GM19240 (cell line): ENCODE results near the gene ZNF74.
"Not testable (repeated sequence)": the region's sequence is repeated elsewhere in the genome, so short reads cannot be mapped to it uniquely, and the experiment has no call there.

Experiments
- DNase-seq: peaks from one replicate; pipeline ENCODE4 v3.0.0; 2011; ENCODE audit warnings: low spot score; ENCODE audit not compliant: insufficient read length

Gene ZNF74

DNA sequence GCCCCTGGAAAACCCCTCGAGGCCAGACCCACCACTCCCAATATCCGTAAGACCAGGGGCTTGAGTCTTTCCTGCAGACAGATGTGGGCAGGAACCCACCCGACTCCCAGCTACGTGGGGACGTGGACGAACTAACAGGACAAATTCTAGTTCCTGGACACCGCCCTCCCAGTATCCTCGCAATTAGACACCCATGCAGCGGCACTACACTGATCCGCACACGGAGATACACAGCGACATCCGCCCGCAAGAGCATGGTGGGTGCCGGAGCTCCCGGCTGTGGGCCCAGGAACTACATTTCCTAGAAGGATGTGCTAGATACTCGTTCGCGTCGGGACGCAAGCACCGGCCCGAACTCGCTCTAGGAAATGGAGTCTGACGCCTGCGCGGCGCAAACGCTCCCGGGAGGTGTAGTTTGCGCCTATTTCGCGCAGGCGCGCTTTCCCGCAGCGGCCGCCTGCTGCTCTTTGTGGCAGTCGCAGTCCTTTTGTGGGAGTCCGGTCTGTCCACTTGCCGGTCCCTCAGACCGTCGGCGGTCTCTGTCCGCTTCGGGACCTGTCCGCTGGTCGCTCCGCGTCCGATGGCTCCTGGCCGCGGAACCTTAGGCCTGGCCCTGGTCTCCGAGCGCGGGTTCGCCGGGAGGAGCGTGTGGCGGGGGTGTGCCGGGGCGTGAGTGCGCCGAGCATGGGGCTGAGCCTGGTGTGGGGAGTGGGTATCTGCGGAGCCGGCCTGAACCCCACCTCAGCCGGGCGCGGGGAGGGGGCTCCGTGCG is at the start of gene ZNF74:
Gene ZNF74, plus strand, starts transcription at position 447 of the 772 bp plus-strand sequence. CDS start 478 bp downstream, outside the sequence.
- peak; percentile 52 for DNase-seq

DNA sequence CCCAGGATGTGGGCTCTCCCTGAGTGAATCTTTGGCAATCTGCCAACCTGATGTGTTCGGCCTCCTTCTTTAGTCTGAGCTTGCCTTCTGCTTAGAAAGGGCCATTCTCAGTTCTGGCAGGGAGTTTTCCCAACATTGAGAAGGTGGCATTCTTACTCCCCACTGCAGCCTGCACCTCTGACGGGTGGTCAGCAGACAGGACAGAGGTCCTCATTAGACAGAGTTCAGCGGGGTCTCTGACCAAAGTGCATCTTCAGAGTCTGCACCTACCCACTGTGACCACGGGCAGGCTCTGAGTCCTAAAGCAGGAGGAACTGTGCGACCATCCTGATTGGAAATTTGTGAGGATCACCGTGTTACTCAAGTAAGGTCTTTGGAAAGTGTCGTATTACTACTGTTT is 47.4 kb upstream of the ZNF74 start:
- DNase-seq = not testable (repeated sequence)

DNA sequence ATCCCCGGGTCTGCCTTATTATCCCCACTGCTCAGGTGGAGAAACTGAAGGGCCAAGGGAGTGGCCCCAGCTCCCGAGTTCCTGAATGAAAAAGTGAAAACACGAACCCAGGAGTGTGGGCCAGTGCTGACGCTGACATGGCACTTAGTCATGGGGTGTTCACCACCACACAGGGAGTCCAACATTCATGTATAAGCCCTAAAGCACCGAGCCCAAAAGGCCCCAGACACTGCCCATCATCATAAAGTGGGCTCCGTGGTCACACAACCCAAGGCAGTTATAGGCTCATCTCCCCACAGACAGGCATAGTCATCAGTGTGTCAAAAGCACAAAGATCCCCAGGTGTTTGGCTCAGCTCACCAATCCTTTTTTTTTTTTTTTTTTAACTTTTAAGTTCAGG is 41.4 kb upstream of the ZNF74 start:
- DNase-seq = not testable (repeated sequence)

DNA sequence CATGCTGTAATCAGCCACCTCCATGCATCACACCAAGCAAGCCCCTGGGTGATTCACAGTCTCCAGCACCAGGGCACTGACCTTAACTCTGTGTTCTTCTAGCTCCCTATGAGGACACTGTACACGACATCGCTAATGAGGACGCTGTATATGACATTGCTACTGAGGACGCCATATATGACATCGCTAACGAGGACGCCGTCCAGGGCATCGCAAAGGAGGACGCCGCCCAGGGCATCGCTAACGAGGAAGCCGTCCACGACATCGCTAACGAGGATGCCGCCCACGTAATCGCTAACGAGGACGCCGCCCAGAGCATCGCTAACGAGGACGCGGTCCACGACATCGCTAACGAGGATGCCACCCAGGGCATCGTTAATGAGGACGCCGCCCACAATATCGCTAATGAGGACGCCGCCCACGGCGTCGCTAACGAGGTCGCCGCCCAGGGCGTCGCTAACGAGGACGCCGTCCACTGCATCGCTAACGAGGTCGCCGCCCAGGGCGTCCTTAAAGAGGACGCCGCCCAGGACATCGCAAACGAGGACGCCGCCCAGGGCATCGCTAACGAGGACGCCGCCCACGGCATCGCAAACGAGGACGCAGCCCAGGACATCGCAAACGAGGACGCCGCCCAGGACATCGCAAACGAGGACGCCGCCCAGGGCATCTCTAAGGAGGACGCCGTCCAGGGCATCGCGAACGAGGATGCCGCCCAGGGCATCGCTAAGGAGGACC is 39.5 kb upstream of the ZNF74 start:
- no peak for DNase-seq

DNA sequence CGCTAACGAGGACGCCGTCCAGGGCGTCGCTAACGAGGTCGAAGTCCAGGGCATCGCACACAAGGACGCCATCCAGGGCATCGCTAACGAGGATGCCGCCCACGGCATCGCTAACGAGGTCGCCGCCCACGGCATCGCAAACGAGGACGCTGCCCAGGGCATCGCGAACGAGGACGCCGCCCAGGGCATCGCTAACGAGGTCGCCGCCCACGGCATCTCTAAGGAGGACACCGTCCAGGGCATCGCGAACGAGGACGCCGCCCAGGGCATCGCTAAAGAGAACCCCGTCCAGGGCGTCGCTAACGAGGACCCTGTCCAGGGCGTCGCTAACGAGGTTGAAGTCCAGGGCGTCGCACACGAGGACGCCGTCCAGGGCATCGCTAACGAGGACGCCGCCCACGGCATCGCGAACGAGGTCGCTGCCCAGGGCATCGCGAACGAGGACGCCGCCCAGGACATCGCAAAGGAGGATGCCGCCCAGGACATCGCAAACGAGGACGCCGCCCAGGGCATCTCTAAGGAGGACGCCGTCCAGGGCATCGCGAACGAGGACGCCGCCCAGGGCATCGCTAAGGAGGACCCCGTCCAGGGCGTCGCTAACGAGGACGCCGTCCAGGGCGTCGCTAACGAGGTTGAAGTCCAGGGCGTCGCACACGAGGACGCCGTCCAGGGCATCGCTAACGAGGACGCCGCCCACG is 37.9 kb upstream of the ZNF74 start:
- not testable (repeated sequence) for DNase-seq

DNA sequence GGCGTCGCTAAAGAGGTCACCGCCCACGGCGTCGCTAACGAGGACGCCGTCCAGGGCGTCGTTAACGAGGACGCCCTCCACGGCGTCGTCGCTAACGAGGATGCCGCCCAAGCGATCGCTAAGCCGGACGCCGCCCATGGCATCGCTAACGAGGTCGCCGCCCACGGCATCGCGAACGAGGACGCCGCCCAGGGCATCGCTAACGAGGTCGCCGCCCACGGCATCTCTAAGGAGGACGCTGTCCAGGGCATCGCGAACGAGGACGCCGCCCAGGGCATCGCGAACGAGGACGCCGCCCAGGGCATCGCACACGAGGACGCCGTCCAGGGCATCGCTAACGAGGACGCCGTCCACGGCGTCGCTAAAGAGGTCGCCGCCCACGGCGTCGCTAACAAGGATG is 37.0 kb upstream of the ZNF74 start:
- DNase-seq = not testable (repeated sequence)

DNA sequence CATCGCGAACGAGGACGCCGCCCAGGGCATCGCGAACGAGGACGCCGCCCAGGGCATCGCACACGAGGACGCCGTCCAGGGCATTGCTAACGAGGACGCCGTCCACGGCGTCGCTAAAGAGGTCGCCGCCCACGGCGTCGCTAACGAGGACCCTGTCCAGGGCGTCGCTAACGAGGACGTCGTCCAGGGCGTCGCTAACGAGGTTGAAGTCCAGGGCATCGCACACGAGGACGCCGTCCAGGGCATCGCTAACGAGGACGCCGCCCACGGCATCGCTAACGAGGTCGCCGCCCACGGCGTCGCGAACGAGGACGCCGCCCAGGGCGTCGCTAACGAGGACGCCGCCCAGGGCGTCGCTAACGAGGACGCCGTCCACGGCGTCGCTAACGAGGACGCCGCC is 36.0 kb upstream of the ZNF74 start:
- not testable (repeated sequence) for DNase-seq

DNA sequence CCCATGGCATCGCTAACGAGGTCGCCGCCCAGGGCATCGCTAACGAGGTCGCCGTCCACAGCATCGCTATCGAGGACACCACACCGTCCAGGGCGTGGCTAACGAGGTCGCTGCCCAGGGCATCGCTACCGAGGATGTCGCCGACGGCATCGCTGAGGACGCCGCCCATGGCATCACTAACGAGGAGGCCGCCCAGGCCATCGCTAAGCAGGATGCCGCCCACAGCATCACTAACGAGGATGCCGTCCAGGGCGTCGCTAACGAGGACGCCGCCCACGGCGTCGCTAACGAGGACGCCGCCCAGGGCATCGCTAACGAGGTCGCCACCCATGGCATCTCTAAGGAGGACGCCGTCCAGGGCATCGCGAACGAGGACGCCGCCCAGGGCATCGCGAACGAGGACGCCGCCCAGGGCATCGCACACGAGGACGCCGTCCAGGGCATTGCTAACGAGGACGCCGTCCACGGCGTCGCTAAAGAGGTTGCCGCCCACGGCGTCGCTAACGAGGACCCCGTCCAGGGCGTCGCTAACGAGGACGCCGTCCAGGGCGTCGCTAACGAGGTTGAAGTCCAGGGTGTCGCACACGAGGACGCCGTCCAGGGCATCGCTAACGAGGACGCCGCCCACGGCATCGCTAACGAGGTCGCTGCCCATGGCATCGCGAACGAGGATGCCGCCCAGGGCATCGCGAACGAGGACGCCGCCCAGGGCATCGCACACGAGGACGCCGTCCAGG is 35.3 kb upstream of the ZNF74 start:
- DNase-seq = not testable (repeated sequence)

DNA sequence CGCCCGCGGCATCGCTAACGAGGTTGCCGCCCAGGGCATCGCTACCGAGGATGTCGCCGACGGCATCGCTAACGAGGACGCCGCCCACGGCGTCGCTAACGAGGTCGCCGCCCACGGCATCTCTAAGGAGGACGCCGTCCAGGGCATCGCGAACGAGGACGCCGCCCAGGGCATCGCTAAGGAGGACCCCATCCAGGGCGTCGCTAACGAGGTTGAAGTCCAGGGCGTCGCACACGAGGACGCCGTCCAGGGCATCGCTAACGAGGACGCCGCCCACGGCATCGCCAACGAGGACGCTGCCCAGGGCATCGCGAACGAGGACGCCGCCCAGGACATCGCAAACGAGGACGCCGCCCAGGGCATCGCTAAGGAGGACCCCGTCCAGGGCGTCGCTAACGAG is 33.7 kb upstream of the ZNF74 start:
- not testable (repeated sequence) for DNase-seq

DNA sequence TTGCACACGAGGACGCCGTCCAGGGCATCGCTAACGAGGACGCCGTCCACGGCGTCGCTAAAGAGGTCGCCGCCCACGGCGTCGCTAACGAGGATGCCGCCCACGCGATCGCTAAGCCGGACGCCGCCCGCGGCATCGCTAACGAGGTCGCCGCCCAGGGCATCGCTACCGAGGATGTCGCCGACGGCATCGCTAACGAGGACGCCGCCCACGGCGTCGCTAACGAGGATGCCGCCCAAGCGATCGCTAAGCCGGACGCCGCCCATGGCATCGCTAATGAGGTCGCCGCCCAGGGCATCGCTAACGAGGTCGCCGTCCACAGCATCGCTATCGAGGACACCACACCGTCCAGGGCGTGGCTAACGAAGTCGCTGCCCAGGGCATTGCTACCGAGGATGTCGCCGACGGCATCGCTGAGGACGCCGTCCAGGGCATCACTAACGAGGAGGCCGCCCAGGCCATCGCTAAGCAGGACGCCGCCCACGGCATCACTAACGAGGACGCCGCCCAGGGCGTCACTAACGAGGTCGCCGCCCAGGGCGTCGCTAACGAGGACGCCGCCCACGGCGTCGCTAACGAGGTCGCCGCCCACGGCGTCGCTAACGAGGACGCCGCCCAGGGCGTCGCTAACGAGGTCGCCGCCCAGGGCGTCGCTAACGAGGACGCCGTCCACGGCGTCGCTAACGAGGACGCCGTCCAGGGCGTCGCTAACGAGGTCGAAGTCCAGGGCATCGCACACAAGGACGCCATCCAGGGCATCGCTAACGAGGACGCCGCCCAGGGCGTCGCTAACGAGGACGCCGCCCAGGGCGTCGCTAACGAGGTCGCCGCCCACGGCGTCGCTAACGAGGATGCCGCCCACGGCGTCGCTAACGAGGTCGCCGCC is 32.8 kb upstream of the ZNF74 start:
- not testable (repeated sequence) for DNase-seq

DNA sequence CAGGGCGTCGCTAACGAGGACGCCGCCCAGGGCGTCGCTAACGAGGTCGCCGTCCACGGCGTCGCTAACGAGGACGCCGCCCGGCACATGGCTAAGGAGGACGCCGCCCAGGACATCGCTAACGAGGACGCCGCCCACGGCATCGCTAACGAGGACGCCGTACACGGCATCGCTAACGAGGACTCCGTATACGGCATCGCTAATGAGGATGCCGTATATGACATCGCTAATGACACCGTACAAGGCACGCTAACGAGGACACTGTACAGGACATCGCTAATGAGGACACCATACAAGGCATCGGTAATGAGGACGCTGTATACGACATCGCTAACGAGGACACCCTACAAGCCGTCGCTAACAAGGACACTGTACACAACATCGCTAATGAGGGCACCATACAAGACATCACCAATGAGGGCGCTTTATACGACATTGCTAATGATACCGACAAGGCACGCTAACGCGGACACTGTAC is 32.2 kb upstream of the ZNF74 start:
- not testable (repeated sequence) for DNase-seq

DNA sequence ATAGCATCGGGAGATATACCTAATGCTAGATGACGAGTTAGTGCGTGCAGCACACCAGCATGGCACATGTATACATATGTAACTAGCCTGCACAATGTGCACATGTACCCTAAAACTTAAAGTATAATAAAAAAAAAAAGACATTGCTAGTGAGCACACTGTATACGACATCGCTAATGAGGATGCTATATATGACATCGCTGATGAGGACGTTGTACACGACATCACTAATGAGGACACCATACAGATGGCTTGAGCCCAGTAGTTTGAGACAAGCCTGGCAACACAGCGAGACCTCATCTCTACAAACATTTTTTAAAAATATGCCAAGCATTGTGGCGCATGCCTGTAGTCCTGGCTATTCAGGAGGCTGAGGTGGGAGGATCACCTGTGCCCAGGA is 31.5 kb upstream of the ZNF74 start:
- DNase-seq = not testable (repeated sequence)

DNA sequence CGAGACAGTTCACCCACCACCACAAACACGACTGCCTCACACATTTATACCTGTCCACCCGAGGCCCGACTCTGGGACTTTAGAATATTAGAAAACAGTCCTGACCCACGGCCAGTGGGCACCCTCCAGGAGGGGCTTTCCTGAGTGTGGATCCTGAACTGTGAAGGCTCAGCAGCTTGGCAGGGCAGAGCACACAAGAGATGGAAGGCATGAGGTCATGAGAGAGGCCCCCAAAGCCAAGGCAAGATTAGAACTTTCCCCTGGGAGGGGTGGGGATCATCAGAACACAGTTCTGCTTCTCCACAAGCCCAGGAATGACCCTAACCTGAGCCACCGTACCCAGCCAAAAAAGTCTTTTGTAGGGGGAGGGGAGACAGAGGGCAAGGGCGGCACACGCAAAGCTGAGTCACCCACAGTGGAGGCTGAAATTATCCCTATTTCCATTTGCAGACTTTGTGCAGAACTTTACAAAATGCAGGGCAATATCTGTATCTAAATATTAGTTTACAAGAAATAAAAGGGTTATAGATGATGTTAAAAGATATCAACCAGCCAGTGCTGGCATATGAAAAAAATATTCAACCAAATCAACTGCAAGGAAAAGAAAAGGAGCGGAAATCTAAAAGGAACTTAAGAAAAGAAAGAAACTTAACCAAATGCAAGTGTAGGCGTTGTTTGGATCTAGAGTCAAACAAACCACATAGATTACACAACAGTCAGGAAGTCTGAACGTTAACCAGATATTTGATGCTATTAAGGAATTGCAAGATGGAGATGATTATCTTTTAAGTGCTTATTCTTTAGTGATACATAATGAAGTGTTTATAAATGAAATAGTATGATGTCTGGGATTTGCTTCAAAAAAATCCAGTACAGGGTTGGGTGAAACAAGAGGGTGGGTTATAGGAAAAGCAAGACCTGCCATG is 29.4 kb upstream of the ZNF74 start:
- not testable (repeated sequence) for DNase-seq

DNA sequence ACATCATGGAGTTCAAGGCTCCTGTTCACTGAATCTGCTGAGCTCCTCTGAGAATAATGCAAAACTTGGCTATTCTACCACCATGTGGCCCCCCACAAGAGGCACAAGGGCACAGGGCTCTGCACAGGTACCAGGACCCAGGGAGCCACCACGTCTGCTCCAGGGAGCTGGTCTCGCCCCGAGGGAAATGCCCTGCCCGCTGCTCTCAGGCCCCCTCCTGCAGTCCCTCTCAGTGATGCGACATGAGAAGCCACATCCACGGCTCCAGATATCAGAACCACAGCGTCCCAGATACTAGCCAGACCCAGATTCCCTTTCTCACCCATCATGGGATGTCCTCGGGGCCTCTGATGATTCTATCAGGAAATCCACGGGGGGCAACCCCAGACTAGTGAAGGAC is 27.1 kb upstream of the ZNF74 start:
- not testable (repeated sequence) for DNase-seq

DNA sequence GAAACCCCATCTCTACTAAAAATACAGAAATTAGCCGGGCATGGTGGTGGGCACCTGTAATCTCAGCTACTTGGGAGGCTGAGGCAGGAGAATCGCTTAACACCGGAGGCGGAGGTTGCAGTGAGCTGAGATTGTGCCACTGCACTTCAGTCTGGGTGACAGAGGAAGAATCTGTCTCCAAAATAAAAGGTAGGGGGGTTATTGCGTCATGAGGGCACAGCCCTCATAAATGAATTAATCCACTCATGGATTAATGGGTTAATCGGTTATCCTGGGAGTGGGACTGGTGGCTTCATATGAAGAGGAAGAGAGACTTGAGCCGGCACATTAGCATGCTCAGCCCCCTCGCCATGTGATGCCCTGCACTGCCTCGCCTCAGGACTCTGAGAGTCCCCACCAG is 25.1 kb upstream of the ZNF74 start:
- DNase-seq = not testable (repeated sequence)

DNA sequence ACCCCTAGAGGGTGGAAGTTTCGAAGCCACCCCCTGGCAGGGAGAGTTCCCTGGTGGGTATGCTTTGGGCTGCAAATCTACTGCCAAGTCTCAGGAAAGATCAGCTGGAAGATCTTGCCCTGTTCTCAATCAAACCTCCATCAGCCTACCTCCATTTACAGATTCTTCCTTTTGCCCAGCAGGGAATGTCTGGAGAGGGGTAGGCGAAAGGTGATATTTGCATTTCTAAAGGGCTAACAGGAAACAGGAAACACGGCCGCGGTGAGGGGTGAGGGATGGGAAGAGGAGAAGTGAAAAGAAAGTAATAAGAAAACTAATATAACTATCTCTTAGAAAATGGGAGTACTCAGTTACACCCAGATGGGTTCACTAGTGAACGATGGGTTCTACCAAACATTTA is 22.3 kb upstream of the ZNF74 start:
- DNase-seq = not testable (repeated sequence)

DNA sequence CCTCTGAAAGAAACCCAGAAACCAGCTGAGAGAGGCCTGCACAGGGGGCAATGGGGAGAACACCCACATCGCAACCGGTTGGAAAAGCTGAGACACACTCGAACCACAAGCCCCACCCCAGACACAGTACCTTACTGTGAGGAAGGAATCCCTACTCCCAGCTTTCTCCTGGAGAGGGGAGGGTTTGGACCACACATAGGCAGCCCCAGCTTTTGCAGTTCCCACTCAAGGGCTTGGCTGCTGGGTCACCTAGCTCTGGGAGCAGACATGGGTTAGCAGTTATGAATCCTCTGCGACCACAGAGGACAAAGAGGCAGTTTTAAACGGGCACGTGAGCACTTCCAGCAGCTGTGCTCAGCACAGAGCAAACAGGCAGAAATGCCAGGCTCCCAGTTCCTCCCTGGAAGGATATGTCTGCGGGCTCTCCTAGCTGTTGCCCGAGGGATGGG is 21.5 kb upstream of the ZNF74 start:
- not testable (repeated sequence) for DNase-seq

DNA sequence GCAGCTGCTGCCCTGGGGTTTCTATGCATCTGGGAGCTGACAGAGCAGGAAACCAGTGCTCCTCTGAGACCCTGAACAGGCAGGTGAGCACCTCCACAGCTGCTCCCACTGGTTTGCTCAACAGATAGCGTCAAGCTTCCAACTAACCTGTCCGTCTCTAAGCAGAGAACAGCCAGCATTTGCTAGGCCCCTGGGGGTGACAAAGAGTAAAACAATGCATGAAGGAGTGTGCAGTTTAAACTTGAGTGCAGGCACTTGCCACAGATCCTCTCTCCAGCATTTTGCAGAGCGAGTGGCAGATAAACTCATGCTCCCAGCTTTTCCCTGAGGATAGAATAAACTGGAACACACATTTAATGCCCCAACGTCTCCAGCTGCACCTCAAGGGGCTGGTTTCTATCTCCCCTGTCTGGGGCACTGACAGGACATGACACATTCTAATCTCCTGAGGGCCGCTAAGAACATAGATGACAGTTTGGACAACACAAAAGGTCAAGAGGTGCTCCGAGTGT is 20.7 kb upstream of the ZNF74 start:
- DNase-seq = not testable (repeated sequence)

DNA sequence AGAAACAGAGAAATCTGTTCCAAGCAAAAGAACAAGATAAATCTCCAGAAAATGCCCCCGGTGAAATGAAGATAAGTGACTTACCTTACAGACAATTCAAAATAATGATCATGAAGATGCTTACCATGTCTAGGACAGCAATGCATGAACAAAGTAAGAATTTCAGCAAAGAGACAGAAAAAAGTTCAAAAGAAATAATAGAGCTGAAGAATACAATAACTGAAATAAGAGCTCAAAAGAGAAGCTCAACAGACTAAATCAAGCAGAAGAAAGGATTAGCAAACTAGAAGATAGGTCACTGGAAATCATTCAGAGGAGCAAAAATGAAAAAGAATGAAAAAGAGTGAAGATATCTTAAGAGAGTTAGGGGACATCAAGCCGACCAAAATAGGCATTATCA is 19.8 kb upstream of the ZNF74 start:
- not testable (repeated sequence) for DNase-seq
